ENCODE data around the gene GPLD1.
A peak's percentile ranks its signal among the peaks of the same experiment; 100 is the strongest.

Gene GPLD1

DNA sequence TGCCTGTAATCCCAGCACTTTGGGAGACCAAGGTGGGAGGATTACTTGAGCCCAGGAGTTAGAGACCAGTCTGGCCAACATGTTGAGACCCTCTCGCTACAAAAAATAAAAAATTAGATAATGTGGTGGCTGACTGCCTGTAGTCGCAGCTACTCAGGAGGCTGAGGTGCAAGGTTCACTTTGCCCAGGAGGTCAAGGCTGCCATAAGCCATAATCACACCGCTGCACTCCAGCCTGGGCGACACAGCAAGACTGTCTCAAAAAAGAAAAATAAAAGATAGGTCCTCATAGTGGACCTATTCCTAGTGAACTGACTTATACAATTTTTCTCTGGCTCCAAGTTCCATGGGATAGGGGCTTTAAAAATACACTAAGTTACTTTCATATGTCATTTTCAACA, 44.8 kb downstream of the GPLD1 start:
- Histone ChIP-seq H3K36me3 (ENCODE audit: insufficient read depth, insufficient read length, low read length) (no peaks in the 10 kb centered on the region), H3K9me3 (ENCODE audit: insufficient read depth, low read length) (no peaks in the 10 kb centered on the region)

DNA sequence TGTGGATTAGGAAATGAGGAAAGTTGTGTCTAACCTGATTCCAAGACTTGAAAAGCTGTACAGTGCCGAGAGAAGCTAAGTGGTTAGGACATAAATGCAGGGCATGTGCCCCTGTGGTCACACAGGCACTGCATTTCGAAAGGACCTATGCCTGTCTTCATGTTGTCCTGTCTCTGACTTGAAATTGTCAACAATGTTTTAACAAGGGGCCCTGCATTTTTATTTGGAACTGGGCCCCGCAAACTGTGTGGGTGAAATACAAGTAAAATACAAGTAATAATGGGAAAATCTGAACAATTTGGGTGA, 47.8 kb downstream of the GPLD1 start:
- TF ChIP-seq SUZ12 (IDR thresholded peaks at IDR 0.05; ENCODE audit: extremely low read depth, insufficient read depth, insufficient read length) = no peak
- Histone ChIP-seq H3K9me3 (ENCODE audit: insufficient read depth, low read length) (no peaks in the 10 kb centered on the region), H3K9ac (ENCODE audit: insufficient read length, low read depth) (no peak overlapping the region), H3K4me1 (ENCODE audit: insufficient read depth, insufficient read length) (no peaks in the 10 kb centered on the region), H3K4me3 (ENCODE audit: insufficient read length, low read depth) (no peak overlapping the region), H3K36me3 (ENCODE audit: insufficient read depth, insufficient read length, low read length) (no peaks in the 10 kb centered on the region), H3K27me3 (ENCODE audit: insufficient read depth, insufficient read length) (no peaks in the 10 kb centered on the region)
- no peak for DNase-seq (ENCODE audit: low read depth, low spot score)

More for the DNA sequence above, 44.8 kb downstream of the GPLD1 start:
- no peaks in the 10 kb centered on the region for H3K4me1 ChIP-seq (ENCODE audit: insufficient read depth, insufficient read length)
- H3K9ac ChIP-seq (ENCODE audit: insufficient read length, low read depth) = no peak overlapping the region
- H3K27me3 ChIP-seq (ENCODE audit: insufficient read depth, insufficient read length) = no peaks in the 10 kb centered on the region
- no peak for TF ChIP-seq ZNF274 (IDR thresholded peaks at IDR 0.05; ENCODE audit: low read depth, low read length)
- no peak for TF ChIP-seq SUZ12 (IDR thresholded peaks at IDR 0.05; ENCODE audit: extremely low read depth, insufficient read depth, insufficient read length)
- TF ChIP-seq YY1 (IDR thresholded peaks at IDR 0.05; ENCODE audit: insufficient read depth, insufficient read length) = no peak
- no peak for DNase-seq (ENCODE audit: low read depth, low spot score)
- no peak overlapping the region for H3K4me3 ChIP-seq (ENCODE audit: insufficient read length, low read depth)

DNA sequence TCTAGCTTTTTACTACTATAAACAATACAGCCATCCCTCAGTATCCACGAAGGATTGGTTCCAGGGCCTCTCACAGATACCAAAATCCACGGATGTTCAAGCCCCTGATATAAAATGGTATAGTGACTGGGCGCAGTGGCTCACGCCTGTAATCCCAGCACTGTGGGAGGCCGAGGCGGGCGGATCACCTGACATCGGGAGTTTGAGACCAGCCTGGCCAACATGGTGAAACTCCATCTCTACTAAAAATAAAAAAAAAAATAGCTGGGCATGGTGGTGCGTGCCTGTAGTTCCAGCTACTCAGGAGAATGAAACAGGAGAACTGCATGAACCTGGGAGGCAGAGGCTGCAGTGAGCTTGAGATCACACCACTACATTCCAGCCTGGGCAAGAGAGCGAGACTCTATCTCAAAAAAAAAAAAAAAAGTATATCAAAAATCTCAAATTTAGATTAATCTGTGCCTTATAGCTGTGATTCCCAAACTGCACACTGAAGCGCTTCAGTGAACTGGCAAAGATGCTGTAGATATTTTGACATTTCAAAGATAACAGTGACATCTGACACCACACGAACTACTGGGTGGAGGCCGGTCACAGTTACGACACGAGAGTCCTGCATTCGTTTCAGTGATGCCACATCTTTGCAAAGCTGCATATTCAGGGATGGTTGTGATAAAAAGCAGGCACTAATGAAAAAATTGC, 48.3 kb downstream of the GPLD1 start:
- TF ChIP-seq ZNF274 (IDR thresholded peaks at IDR 0.05; ENCODE audit: low read depth, low read length) (no peak), SUZ12 (IDR thresholded peaks at IDR 0.05; ENCODE audit: extremely low read depth, insufficient read depth, insufficient read length) (no peak), YY1 (IDR thresholded peaks at IDR 0.05; ENCODE audit: insufficient read depth, insufficient read length) (no peak)

DNA sequence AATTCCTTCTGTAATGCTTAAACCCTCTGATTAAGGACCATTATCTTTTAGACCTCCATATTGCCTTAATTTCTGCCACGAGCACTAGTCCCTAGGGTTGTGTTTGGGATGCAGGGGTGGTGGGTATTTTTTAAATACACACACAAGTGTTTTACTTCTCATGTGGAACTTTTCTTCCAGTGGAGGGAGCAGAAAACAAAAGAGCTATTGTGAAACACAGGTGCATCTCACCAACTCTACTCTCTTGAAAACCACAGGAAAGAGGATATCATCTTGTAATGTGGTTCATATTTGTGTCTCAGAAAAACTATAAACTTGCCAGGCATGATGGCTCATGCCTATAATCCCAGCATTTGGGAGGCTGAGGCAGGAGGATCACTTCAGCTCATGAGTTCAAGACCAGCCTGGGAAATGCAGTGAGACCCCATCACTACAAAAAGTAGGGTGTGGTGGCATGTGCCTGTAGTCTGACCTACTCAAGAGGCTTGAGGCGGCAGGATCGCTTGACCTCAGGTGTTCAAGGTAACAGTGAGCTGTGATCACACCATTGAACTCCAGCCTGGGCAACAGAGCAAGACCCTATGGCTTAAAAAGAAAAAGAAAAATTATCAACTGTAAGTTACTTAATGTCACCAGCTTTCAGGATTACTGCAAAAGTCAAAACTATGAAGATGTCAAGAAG, 49.4 kb downstream of the GPLD1 start:
- no peak overlapping the region for H3K9ac ChIP-seq (ENCODE audit: insufficient read length, low read depth)
- no peaks in the 10 kb centered on the region for H3K4me1 ChIP-seq (ENCODE audit: insufficient read depth, insufficient read length)
- H3K27me3 ChIP-seq (ENCODE audit: insufficient read depth, insufficient read length) = no peaks in the 10 kb centered on the region
- TF ChIP-seq SUZ12 (IDR thresholded peaks at IDR 0.05; ENCODE audit: extremely low read depth, insufficient read depth, insufficient read length) (no peak), YY1 (IDR thresholded peaks at IDR 0.05; ENCODE audit: insufficient read depth, insufficient read length) (no peak), ZNF274 (IDR thresholded peaks at IDR 0.05; ENCODE audit: low read depth, low read length) (no peak)
- no peaks in the 10 kb centered on the region for H3K9me3 ChIP-seq (ENCODE audit: insufficient read depth, low read length)
- DNase-seq (ENCODE audit: low read depth, low spot score) = no peak
- no peaks in the 10 kb centered on the region for H3K36me3 ChIP-seq (ENCODE audit: insufficient read depth, insufficient read length, low read length)
- no peak overlapping the region for H3K4me3 ChIP-seq (ENCODE audit: insufficient read length, low read depth)

More for the DNA sequence above, 48.3 kb downstream of the GPLD1 start:
- no peak overlapping the region for H3K9ac ChIP-seq (ENCODE audit: insufficient read length, low read depth)
- no peaks in the 10 kb centered on the region for H3K4me1 ChIP-seq (ENCODE audit: insufficient read depth, insufficient read length)
- no peaks in the 10 kb centered on the region for H3K36me3 ChIP-seq (ENCODE audit: insufficient read depth, insufficient read length, low read length)
- no peak overlapping the region for H3K4me3 ChIP-seq (ENCODE audit: insufficient read length, low read depth)
- H3K9me3 ChIP-seq (ENCODE audit: insufficient read depth, low read length) = no peaks in the 10 kb centered on the region
- no peak for DNase-seq (ENCODE audit: low read depth, low spot score)
- H3K27me3 ChIP-seq (ENCODE audit: insufficient read depth, insufficient read length) = no peaks in the 10 kb centered on the region

DNA sequence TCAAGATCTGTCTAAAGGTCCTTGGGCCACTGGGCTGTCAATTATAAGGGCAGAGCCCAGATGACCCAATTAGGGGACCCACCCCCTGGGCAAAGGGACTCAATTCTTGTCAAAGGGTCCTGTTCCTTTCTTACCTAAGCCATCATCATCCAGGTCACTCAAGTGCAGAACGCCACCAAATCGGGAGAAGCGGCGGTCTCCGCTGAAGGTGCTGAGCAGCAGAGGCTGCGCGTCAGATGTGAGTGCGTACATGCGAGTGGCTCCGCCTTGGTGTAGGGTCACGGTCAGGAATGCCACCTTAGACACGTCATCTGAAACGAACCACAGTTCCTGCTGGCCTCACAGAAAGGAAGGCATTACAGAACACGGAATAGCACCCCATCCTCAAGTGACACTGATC, 52.4 kb downstream of the GPLD1 start:
- H3K36me3 ChIP-seq (ENCODE audit: insufficient read depth, insufficient read length, low read length) = no peaks in the 10 kb centered on the region
- peaks cover 2% of the 10 kb centered on the region for H3K4me1 ChIP-seq (ENCODE audit: insufficient read depth, insufficient read length)
- DNase-seq (ENCODE audit: low read depth, low spot score) = no peak
- H3K27me3 ChIP-seq (ENCODE audit: insufficient read depth, insufficient read length) = no peaks in the 10 kb centered on the region
- no peak overlapping the region for H3K4me3 ChIP-seq (ENCODE audit: insufficient read length, low read depth)
- no peak overlapping the region for H3K9ac ChIP-seq (ENCODE audit: insufficient read length, low read depth)
- TF ChIP-seq YY1 (IDR thresholded peaks at IDR 0.05; ENCODE audit: insufficient read depth, insufficient read length) (no peak), ZNF274 (IDR thresholded peaks at IDR 0.05; ENCODE audit: low read depth, low read length) (no peak), SUZ12 (IDR thresholded peaks at IDR 0.05; ENCODE audit: extremely low read depth, insufficient read depth, insufficient read length) (no peak)
- H3K9me3 ChIP-seq (ENCODE audit: insufficient read depth, low read length) = no peaks in the 10 kb centered on the region

DNA sequence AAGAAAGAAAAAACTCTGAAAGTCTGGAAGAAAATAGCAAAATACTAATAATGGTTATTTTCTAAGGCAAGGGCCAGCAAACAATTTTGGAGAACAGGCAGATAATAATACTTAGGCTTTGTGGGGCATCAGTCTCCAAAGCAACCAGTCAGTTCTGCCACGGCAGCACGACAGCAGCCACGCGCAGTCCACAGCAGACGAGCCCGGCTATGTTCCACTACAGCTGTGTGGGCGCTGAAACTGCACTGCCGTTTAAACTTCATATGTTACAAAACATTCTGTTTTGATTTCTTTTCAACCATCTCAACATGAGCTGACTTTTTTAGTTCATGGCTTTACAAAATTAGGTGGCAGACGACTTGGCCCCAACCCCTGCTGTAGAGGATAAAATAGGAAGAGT, 56.8 kb downstream of the GPLD1 start:
- Histone ChIP-seq H3K27me3 (ENCODE audit: insufficient read depth, insufficient read length) (no peaks in the 10 kb centered on the region), H3K9ac (ENCODE audit: insufficient read length, low read depth) (no peak overlapping the region), H3K4me1 (ENCODE audit: insufficient read depth, insufficient read length) (peaks cover 2% of the 10 kb centered on the region), H3K4me3 (ENCODE audit: insufficient read length, low read depth) (no peak overlapping the region), H3K9me3 (ENCODE audit: insufficient read depth, low read length) (0 out of 2 replicates have a peak, but pooled peaks cover 5% of the 10 kb centered on the region), H3K36me3 (ENCODE audit: insufficient read depth, insufficient read length, low read length) (no peaks in the 10 kb centered on the region)
- no peak for DNase-seq (ENCODE audit: low read depth, low spot score)
- TF ChIP-seq SUZ12 (IDR thresholded peaks at IDR 0.05; ENCODE audit: extremely low read depth, insufficient read depth, insufficient read length) (no peak), YY1 (IDR thresholded peaks at IDR 0.05; ENCODE audit: insufficient read depth, insufficient read length) (no peak), ZNF274 (IDR thresholded peaks at IDR 0.05; ENCODE audit: low read depth, low read length) (no peak)

DNA sequence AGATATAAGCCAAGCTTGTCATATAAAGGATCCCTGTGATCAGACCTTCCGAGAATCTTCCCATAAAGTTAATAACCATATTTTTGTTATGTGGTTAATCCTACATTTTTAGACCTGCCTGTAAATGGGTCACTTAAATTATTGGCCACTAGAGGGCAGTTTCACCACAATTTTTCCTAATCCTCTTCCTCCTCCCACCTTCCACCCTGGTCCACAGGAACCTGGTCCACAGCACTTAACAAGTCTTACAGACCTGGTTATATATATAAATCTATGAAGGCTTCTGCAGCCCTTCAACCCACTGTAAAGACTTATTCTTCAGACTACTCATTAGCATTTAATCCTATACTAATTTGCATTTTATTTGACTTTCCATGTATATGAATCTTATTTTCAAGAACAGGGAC, 58.3 kb downstream of the GPLD1 start:
- 0 out of 2 replicates have a peak, but pooled peaks cover 5% of the 10 kb centered on the region for H3K9me3 ChIP-seq (ENCODE audit: insufficient read depth, low read length)
- no peak overlapping the region for H3K4me3 ChIP-seq (ENCODE audit: insufficient read length, low read depth)
- peaks cover 4% of the 10 kb centered on the region for H3K36me3 ChIP-seq (ENCODE audit: insufficient read depth, insufficient read length, low read length)
- DNase-seq (ENCODE audit: low read depth, low spot score) = peak; percentile 11
- peaks cover 2% of the 10 kb centered on the region for H3K4me1 ChIP-seq (ENCODE audit: insufficient read depth, insufficient read length)
- TF ChIP-seq YY1 (IDR thresholded peaks at IDR 0.05; ENCODE audit: insufficient read depth, insufficient read length) = no peak
- TF ChIP-seq ZNF274 (IDR thresholded peaks at IDR 0.05; ENCODE audit: low read depth, low read length) = no peak
- no peak for TF ChIP-seq SUZ12 (IDR thresholded peaks at IDR 0.05; ENCODE audit: extremely low read depth, insufficient read depth, insufficient read length)
- no peaks in the 10 kb centered on the region for H3K27me3 ChIP-seq (ENCODE audit: insufficient read depth, insufficient read length)
- H3K9ac ChIP-seq (ENCODE audit: insufficient read length, low read depth) = no peak overlapping the region

All from NT2/D1 (cell line).